AG04450 (cell line): ENCODE data around the gene ANKRD39. TPM values are rescaled to one million over a fixed set of nuclear protein-coding genes. Genes with fewer than 3 reads are reported as not detected.

ENCODE experiments used
- CTCF ChIA-PET: fragments of 300-600, 350-600 bp; formaldehyde crosslinking; extraction: SDS; loops from one replicate; lab custom pipeline; 2022; ENCODE audit warnings: antibody characterized with exemption, inconsistent platforms; lab: Charles Lee
- POLR2A ChIA-PET: fragments of 350-600 bp; formaldehyde crosslinking; extraction: SDS; loops from one replicate; lab custom pipeline; 2021; ENCODE audit warnings: antibody characterized with exemption, inconsistent platforms; lab: Yijun Ruan, JAX
- DNase-seq: peaks from one replicate; pipeline ENCODE4 v3.0.0-alpha.2; 2011; ENCODE audit warnings: low read depth, low spot score
- H3K27ac ChIP-seq: one replicate; pipeline ENCODE4 v1.5.1; 2012; ENCODE audit warnings: low read depth, low read length, control low read depth
- H3K27me3 ChIP-seq: one replicate; pipeline ENCODE4 v1.6.0; 2012; ENCODE audit warnings: low read length; ENCODE audit not compliant: control insufficient read depth, insufficient read depth
- H3K4me3 ChIP-seq: 2 replicates; pipeline ENCODE4 v1.5.1; 2011; ENCODE audit warnings: mild to moderate bottlenecking, low read depth, low read length, control low read depth
- H3K9me3 ChIP-seq: 2 replicates; pipeline ENCODE4 v1.5.1; 2012; ENCODE audit warnings: low read length; ENCODE audit not compliant: control insufficient read depth, insufficient read depth
- polyA plus RNA-seq: library from polyadenylated mRNA; depleted of rRNA; stranded (reverse); fragments of >200 nt; gene quantifications from 2 replicates; pipeline ENCODE4 v1.2.3, GENCODE V29; 2011
- TF ChIP-seq, protein P1 (sequence below): IDR thresholded peaks from 2 replicates; pipeline ENCODE4 v1.5.1; 2011; ENCODE audit warnings: low read depth, low read length, control low read depth, inconsistent platforms

The ANKRD39 gene
- polyA plus RNA-seq, 1 experiment = 3.8 TPM

DNA sequence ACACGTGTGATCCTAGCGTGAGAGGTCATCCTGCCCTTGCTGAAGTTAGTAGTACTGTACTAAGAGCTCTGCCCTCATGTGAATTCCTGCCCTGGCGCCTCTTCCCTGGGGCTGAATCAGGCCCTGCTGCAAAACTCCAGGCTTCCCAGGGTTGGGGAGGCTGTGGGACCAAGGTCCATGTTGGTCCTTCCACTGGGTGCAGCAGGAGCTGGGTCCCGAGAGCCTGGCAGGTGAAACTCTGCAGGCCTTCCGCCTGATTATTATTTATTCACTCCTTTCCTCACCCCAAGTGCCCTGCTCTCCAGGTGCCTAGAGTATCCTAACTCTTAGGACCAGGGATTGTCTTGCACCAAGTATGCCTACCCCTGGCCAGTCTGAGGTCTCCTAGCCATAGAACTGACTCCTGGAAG lies 47.0 kb downstream of the ANKRD39 start:
- TF ChIP-seq, protein P1, sequence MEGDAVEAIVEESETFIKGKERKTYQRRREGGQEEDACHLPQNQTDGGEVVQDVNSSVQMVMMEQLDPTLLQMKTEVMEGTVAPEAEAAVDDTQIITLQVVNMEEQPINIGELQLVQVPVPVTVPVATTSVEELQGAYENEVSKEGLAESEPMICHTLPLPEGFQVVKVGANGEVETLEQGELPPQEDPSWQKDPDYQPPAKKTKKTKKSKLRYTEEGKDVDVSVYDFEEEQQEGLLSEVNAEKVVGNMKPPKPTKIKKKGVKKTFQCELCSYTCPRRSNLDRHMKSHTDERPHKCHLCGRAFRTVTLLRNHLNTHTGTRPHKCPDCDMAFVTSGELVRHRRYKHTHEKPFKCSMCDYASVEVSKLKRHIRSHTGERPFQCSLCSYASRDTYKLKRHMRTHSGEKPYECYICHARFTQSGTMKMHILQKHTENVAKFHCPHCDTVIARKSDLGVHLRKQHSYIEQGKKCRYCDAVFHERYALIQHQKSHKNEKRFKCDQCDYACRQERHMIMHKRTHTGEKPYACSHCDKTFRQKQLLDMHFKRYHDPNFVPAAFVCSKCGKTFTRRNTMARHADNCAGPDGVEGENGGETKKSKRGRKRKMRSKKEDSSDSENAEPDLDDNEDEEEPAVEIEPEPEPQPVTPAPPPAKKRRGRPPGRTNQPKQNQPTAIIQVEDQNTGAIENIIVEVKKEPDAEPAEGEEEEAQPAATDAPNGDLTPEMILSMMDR = no peak
- CTCF ChIA-PET = no interaction called here
- Histone ChIP-seq H3K4me3 (no peak overlapping the region), H3K9me3 (no peaks in the 10 kb centered on the region), H3K27me3 (no peaks in the 10 kb centered on the region), H3K27ac (no peak overlapping the region)
- POLR2A ChIA-PET = no interaction called here
- DNase-seq = no peak

DNA sequence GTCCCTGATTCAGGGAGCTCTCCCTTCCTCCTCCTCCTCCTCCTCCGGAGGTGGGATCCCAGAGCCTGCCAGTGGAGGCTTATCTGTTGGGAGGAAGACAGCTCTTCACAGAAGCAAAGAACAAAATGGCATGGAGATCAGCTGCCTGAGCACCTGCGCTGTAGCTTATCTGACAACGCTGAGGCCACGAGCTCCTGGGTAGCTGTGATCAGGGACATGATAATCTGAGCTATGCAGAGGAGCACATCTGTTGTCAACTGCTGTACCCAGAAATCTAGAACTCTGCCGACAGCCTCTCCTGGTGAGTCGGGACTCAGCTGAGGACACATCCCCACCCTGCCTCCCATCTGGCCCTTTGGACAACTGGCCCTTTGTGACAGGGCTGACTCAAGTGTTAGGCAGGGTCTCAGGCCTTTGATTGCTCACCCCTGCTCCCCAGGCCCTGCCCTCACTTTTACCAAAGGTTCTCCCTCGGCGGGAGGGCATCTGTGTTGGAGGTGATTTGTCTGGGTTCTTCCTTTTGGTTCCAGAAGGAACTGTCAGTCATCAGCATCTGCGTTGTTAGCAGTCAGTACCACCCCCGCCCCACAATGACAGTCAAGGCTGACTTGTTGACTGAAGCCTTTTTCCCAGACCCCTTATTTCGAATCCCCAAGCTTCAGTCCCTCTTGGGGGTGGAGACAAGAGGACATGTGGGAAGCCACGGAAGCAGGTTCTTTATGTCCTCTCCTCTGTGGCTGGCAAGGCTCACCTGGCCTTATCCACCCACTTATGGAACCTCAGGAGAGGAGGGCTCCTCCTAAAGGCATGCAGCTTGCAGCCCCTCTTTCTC lies 47.6 kb downstream of the ANKRD39 start:
- POLR2A ChIA-PET = no interaction called here
- no peaks in the 10 kb centered on the region for H3K9me3 ChIP-seq
- TF ChIP-seq, protein P1 = no peak
- H3K27ac ChIP-seq = no peak overlapping the region
- H3K4me3 ChIP-seq = no peak overlapping the region
- DNase-seq = no peak
- H3K27me3 ChIP-seq = no peaks in the 10 kb centered on the region
- CTCF ChIA-PET = interaction anchor here (1.2 kb wide), 1 partner anchor 10 kb away, joined by 4 read pairs; no protein-coding TSS in a partner anchor

DNA sequence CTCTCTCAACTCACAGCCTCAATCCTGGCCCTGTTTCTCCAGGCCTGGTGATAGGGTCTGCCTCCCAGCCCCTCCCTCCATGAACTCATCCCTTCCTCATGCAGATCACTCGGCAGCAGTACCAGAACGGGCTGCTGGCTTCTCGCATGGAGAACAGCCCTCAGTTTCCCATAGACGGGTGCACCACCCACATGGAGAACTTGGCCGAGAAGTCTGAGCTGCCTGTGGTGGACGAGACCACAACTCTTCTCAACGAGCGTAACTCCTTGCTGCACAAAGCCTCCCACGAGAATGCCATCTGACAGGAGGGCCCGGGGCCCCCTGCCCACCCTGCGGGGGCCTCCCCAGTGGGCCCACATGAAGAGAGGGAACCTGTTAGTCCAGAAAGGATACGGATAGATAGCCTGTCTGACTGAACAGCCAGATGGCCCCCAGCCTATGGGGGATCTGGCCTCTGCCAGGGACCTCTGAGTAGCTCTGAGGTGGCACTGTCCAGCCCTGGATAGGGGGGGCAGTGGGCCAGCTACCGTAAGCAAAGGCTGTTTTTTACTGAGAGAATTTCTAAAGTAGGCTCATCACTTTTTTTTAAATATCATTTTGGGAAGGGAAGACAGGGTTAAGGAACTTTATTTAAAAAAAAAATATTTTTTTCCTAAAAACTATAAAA lies 48.5 kb downstream of the ANKRD39 start:
- ChIA-PET POLR2A (no interaction called here), CTCF (interaction anchor here (1.2 kb wide), 1 partner anchor 9 kb away, joined by 4 read pairs; no protein-coding TSS in a partner anchor)
- TF ChIP-seq, protein P1 = no peak
- H3K4me3 ChIP-seq = no peak overlapping the region
- no peak for DNase-seq
- no peak overlapping the region for H3K27ac ChIP-seq
- H3K27me3 ChIP-seq = no peaks in the 10 kb centered on the region
- no peaks in the 10 kb centered on the region for H3K9me3 ChIP-seq

DNA sequence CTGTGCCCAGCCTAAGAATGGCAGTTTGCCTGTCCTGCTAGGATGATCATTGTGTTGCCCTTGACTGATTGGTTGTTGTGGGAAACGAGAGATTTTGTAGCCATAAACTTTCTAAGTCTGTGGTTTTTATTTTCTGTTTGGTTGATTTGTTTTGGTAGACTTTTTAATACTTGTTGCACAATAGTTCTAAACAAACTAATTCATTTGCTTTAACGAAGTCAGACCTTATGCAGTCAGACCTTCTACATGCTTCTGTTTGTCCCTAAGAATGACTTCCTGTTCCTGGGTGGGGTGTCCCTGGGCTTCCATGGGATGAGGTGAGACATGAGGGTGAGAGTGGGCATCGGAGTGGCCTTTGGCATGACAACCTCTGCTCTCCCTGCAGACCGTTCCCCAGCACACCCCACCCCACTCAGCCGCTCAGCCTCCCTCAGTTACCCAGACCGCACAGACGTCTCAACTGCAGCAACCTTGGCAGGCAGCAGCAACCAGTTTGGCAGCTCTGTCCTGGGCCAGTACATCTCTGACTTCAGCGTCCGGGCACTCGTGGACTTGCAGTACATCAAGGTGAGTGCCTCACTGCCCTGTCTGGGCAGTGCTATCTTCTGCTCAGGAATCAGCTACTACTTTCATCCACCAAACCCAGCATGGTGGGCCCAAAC lies 49.5 kb downstream of the ANKRD39 start:
- Histone ChIP-seq H3K4me3 (no peak overlapping the region), H3K9me3 (no peaks in the 10 kb centered on the region), H3K27ac (no peak overlapping the region), H3K27me3 (no peaks in the 10 kb centered on the region)
- ChIA-PET POLR2A (no interaction called here), CTCF (no interaction called here)
- TF ChIP-seq, protein P1 = no peak
- no peak for DNase-seq
